HepG2 (cell line): ENCODE results near the gene MARS2. TPM values are rescaled to one million over a fixed set of nuclear protein-coding genes. Genes with fewer than 3 reads are reported as not detected.

Source experiments
- CAMTA2 ChIP-seq: sonication (generic); formaldehyde crosslinking; IDR thresholded peaks from 2 replicates; pipeline ENCODE4 v1.4.0; 2020; ENCODE audit warnings: mild to moderate bottlenecking, missing genetic modification reagents, borderline replicate concordance
- CBFB ChIP-seq: sonication (generic); formaldehyde crosslinking; IDR thresholded peaks from 2 replicates; pipeline ENCODE4 v1.4.0; 2020; ENCODE audit warnings: missing genetic modification reagents
- DMAP1 ChIP-seq: IDR thresholded peaks from 2 replicates; pipeline ENCODE4 v1.6.1; 2016
- GTF3A ChIP-seq: sonication (generic); formaldehyde crosslinking; conservative IDR thresholded peaks from 2 replicates; pipeline ENCODE4 v1.4.0; 2020; ENCODE audit warnings: mild to moderate bottlenecking, missing genetic modification reagents
- NR1H2 ChIP-seq: sonication (generic); formaldehyde crosslinking; IDR thresholded peaks from 2 replicates; pipeline ENCODE4 v1.8.1; 2022; ENCODE audit warnings: low read depth, missing genetic modification reagents, borderline replicate concordance
- PLRG1 ChIP-seq: fragments of 450-650 bp; conservative IDR thresholded peaks from 2 replicates; pipeline ENCODE4 v1.6.1; 2016
- POLR2G ChIP-seq: fragments of 200-400 bp; formaldehyde crosslinking; IDR thresholded peaks from 2 replicates; pipeline ENCODE4 v1.6.1; 2018; ENCODE audit warnings: mild to moderate bottlenecking, low read depth, low read length, moderate library complexity
- RNF2 ChIP-seq: fragments of 450-650 bp; conservative IDR thresholded peaks from 2 replicates; pipeline ENCODE4 v1.6.1; 2016; ENCODE audit warnings: low read depth
- SIX1 ChIP-seq: sonication (generic); formaldehyde crosslinking; IDR thresholded peaks from 2 replicates; pipeline ENCODE4 v1.4.0; 2020; ENCODE audit warnings: missing genetic modification reagents, borderline replicate concordance
- SOX6 ChIP-seq, 2 experiments: fragments of 450-650 bp in 1 of 2; sonication (generic) in 1 of 2; formaldehyde crosslinking in 1 of 2; IDR thresholded peaks; 2 replicates each; pipeline versions ENCODE4 v1.4.0 to v1.6.1; 2017 to 2020; ENCODE audit warnings: antibody characterized with exemption in 1 of 2, mild to moderate bottlenecking in 1 of 2, missing genetic modification reagents in 1 of 2
- SSRP1 ChIP-seq: IDR thresholded peaks from 2 replicates; pipeline ENCODE4 v1.6.1; 2016; ENCODE audit warnings: control low read depth
- STAG1 ChIP-seq: sonication (generic); formaldehyde crosslinking; IDR thresholded peaks from 2 replicates; pipeline ENCODE4 v1.4.0; 2020; ENCODE audit warnings: missing genetic modification reagents
- TAF1 ChIP-seq: sonication (generic); formaldehyde crosslinking; IDR thresholded peaks from 2 replicates; pipeline ENCODE4 v1.4.0; 2020; ENCODE audit warnings: missing genetic modification reagents
- ZFP36L1 ChIP-seq: sonication (generic); formaldehyde crosslinking; IDR thresholded peaks from 2 replicates; pipeline ENCODE4 v1.8.0; 2022; ENCODE audit warnings: mild to moderate bottlenecking, missing genetic modification reagents, moderate library complexity
- ZFX ChIP-seq: sonication (generic); formaldehyde crosslinking; IDR thresholded peaks from 2 replicates; pipeline ENCODE4 v1.4.0; 2020; ENCODE audit warnings: mild to moderate bottlenecking, low read depth, missing genetic modification reagents, moderate library complexity
- ZNF441 ChIP-seq: sonication (generic); formaldehyde crosslinking; IDR thresholded peaks from 2 replicates; pipeline ENCODE4 v1.7.0; 2021; ENCODE audit warnings: missing genetic modification reagents, borderline replicate concordance
- ZNF556 ChIP-seq: sonication (generic); formaldehyde crosslinking; IDR thresholded peaks from 2 replicates; pipeline ENCODE4 v1.4.0; 2020; ENCODE audit warnings: mild to moderate bottlenecking, missing genetic modification reagents, borderline replicate concordance
- ZNF674 ChIP-seq: sonication (generic); formaldehyde crosslinking; IDR thresholded peaks from 2 replicates; pipeline ENCODE4 v1.5.0; 2020; ENCODE audit warnings: low read depth, mild to moderate bottlenecking, missing genetic modification reagents
- ZNF713 ChIP-seq: sonication (generic); formaldehyde crosslinking; IDR thresholded peaks from 2 replicates; pipeline ENCODE4 v1.4.0; 2020; ENCODE audit warnings: mild to moderate bottlenecking, missing genetic modification reagents
- ZNF784 ChIP-seq: sonication (generic); formaldehyde crosslinking; IDR thresholded peaks from 2 replicates; pipeline ENCODE4 v1.5.1; 2020; ENCODE audit warnings: missing genetic modification reagents, mild to moderate bottlenecking, borderline replicate concordance
- polyA plus RNA-seq, 8 experiments: library from polyadenylated mRNA; depleted of rRNA in 3 of 8; stranded (reverse) in 7 of 8; unstranded in 1 of 8; fragments of >200 nt; fragmentation: Illumina TruSeq in 4 of 8; extraction: Trizol in 4 of 8; gene quantifications; 2 replicates each; pipeline versions ENCODE4 v1.2.1 to v1.2.3, GENCODE V29; 2011 to 2016; ENCODE audit warnings: low read depth in 4 of 8, missing spikeins in 1 of 8, mixed read lengths in 1 of 8; ENCODE audit not compliant: insufficient read depth in 1 of 8
- total RNA-seq, 5 experiments: library from RNA; depleted of rRNA; stranded (reverse); fragments of >200 nt; fragmentation: Illumina TruSeq; extraction: Trizol; gene quantifications; 2 replicates each; pipeline ENCODE4 v1.2.3, GENCODE V29; 2016; ENCODE audit warnings: low read depth in 1 of 5
- TF ChIP-seq, protein P1 (sequence below): sonication (generic); formaldehyde crosslinking; IDR thresholded peaks from 2 replicates; pipeline ENCODE4 v1.4.0; 2020; ENCODE audit warnings: missing genetic modification reagents
- TF ChIP-seq, protein P2 (sequence below): sonication (generic); formaldehyde crosslinking; IDR thresholded peaks from 2 replicates; pipeline ENCODE4 v1.4.0; 2020; ENCODE audit warnings: missing genetic modification reagents

MARS2 gene
- total and polyA plus RNA-seq, 2 of the 13 experiments (the other 11 are each of a cell fraction or from before 2014, with no cell fraction given): 6.9 to 16.2 TPM

DNA sequence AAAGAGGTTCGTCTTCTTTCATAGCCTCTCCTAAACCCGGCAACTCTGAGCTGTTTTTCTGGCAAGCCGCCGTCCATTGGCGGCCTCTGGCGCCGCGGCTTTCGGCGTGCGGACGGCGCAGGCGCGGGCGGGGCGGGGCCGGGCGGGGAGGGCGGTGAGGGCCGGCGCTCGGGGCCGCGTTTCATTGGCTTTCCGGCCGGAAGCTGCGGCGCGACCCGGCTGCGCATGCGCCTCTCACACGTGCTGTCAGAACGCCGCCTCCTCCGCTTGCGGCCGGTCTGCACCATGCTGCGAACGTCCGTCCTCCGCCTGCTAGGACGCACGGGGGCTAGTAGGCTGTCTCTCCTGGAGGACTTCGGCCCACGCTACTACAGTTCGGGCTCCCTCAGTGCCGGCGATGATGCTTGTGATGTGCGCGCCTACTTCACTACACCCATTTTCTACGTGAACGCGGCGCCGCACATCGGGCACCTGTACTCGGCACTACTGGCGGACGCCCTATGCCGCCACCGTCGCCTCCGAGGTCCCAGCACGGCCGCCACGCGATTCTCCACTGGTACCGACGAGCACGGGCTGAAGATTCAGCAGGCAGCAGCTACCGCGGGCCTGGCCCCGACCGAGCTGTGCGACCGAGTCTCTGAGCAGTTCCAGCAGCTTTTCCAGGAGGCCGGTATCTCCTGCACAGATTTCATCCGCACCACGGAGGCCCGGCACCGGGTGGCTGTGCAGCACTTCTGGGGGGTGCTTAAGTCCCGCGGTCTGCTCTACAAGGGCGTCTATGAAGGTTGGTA, at the start of gene MARS2 (continued):
- TF ChIP-seq, protein P1, sequence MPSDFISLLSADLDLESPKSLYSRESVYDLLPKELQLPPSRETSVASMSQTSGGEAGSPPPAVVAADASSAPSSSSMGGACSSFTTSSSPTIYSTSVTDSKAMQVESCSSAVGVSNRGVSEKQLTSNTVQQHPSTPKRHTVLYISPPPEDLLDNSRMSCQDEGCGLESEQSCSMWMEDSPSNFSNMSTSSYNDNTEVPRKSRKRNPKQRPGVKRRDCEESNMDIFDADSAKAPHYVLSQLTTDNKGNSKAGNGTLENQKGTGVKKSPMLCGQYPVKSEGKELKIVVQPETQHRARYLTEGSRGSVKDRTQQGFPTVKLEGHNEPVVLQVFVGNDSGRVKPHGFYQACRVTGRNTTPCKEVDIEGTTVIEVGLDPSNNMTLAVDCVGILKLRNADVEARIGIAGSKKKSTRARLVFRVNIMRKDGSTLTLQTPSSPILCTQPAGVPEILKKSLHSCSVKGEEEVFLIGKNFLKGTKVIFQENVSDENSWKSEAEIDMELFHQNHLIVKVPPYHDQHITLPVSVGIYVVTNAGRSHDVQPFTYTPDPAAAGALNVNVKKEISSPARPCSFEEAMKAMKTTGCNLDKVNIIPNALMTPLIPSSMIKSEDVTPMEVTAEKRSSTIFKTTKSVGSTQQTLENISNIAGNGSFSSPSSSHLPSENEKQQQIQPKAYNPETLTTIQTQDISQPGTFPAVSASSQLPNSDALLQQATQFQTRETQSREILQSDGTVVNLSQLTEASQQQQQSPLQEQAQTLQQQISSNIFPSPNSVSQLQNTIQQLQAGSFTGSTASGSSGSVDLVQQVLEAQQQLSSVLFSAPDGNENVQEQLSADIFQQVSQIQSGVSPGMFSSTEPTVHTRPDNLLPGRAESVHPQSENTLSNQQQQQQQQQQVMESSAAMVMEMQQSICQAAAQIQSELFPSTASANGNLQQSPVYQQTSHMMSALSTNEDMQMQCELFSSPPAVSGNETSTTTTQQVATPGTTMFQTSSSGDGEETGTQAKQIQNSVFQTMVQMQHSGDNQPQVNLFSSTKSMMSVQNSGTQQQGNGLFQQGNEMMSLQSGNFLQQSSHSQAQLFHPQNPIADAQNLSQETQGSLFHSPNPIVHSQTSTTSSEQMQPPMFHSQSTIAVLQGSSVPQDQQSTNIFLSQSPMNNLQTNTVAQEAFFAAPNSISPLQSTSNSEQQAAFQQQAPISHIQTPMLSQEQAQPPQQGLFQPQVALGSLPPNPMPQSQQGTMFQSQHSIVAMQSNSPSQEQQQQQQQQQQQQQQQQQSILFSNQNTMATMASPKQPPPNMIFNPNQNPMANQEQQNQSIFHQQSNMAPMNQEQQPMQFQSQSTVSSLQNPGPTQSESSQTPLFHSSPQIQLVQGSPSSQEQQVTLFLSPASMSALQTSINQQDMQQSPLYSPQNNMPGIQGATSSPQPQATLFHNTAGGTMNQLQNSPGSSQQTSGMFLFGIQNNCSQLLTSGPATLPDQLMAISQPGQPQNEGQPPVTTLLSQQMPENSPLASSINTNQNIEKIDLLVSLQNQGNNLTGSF: 0 out of 2 replicates have a peak, but pooled peaks have one; percentile 8
- TF ChIP-seq PLRG1 (no peak), POLR2G (peak; percentile 96), SIX1 (no peak), ZFX (CRISPR knock-in tag) (peak; percentile 85), ZNF784 (CRISPR knock-in tag) (peak; percentile 42; the same call in 1 of the 2 replicates), DMAP1 (CRISPR knock-in tag) (peak; percentile 95), TAF1 (CRISPR knock-in tag) (peak; percentile 98), RNF2 (peak; percentile 90), GTF3A (CRISPR knock-in tag) (0 out of 2 replicates have a peak, but pooled peaks have one; percentile 86), ZNF674 (no peak), ZFP36L1 (peak; percentile 15; the same call in 1 of the 2 replicates), CBFB (CRISPR knock-in tag) (peak; percentile 62), SOX6 (IDR thresholded peaks at IDR 0.05) (no peak), SOX6 (CRISPR knock-in tag; IDR thresholded peaks at IDR 0.05) (peak; percentile 69), ZNF713 (peak; percentile 47; the same call in 1 of the 2 replicates), ZNF441 (CRISPR knock-in tag) (0 out of 2 replicates have a peak, but pooled peaks have one; percentile 47), CAMTA2 (peak; percentile 60; the same call in 1 of the 2 replicates), ZNF556 (CRISPR knock-in tag) (peak; percentile 53; the same call in 1 of the 2 replicates), SSRP1 (CRISPR knock-in tag) (peak; percentile 86; the same call in 1 of the 2 replicates), STAG1 (CRISPR knock-in tag) (peak; percentile 25; the same call in 1 of the 2 replicates), NR1H2 (CRISPR knock-in tag) (0 out of 2 replicates have a peak, but pooled peaks have one; percentile 39)
- TF ChIP-seq, protein P2, sequence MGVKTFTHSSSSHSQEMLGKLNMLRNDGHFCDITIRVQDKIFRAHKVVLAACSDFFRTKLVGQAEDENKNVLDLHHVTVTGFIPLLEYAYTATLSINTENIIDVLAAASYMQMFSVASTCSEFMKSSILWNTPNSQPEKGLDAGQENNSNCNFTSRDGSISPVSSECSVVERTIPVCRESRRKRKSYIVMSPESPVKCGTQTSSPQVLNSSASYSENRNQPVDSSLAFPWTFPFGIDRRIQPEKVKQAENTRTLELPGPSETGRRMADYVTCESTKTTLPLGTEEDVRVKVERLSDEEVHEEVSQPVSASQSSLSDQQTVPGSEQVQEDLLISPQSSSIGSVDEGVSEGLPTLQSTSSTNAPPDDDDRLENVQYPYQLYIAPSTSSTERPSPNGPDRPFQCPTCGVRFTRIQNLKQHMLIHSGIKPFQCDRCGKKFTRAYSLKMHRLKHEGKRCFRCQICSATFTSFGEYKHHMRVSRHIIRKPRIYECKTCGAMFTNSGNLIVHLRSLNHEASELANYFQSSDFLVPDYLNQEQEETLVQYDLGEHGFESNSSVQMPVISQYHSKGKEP (CRISPR knock-in tag): peak; percentile 83
